Stimulated activated CD8-positive, alpha-beta memory T cell treated with anti-CD3 and anti-CD28 coated beads, Interleukin-15, amount 100 ng/mL, for 24 hours (primary cell): ENCODE results near the gene IMMP2L.

ENCODE experiments used
- DNase-seq: peaks from one replicate; pipeline ENCODE4 v3.0.0-alpha.2; 2020; ENCODE audit warnings: low read depth

Gene IMMP2L

DNA sequence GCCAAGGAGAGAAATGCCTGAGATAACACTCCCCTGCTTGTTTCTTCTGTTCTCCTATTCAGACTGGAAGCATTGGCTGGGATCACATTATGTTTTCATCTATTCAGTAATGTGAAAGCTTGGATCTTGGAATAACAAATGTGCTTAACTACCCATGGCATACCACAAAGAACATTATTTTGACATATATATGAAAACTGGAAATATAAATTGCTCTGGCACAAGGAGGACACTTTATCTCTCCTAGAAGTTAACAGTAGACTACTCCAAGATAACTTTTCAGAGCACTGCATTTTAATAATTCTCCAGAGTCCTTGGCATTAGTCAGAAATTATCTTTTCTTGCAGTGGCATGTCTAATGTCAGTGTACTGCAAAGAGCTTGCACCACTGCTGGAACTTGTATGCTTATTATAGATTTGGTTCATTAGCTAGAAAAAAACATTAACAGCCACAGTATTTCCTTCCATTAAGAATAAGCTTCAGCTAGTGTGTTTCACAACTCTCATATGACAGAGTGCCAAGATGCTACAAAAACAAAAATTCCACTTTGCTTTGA is 640.6 kb downstream of the IMMP2L start:
- DNase-seq, result no peak

DNA sequence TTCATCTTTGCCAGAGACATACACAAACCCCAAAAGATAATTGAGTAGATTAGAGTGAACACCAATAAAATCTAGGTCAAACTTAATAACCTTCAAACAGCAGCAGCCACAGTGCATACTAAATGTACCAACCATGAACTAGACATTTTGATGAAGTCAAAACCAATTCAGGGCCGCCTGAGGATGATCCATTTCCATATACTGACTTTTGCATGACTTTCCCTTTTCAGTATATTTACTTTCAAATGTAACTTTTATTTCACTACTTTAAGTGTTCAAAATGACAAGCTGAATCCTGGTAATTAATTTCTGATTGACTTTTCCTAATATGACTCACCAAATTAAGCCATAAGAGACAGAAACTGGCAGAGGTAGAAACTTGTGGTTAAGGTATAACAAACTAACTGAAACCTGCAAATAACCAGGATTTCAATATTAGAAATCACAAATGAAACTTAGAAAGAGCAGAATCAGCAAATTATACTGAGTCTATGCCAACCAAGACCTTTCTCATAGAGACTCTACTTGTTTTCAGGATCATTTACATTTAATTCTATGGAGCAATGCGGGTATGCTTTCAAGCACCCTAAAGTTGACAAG is 643.2 kb downstream of the IMMP2L start:
- DNase-seq, result no peak

- DNase-seq, result no peak
Observed at GRCh38 chr7:110914263-110914662, 648.0 kb downstream of the IMMP2L start.

GRCh38 chr7:110911632-110912031 is 650.7 kb downstream of the IMMP2L start:
- DNase-seq, result no peak

DNA sequence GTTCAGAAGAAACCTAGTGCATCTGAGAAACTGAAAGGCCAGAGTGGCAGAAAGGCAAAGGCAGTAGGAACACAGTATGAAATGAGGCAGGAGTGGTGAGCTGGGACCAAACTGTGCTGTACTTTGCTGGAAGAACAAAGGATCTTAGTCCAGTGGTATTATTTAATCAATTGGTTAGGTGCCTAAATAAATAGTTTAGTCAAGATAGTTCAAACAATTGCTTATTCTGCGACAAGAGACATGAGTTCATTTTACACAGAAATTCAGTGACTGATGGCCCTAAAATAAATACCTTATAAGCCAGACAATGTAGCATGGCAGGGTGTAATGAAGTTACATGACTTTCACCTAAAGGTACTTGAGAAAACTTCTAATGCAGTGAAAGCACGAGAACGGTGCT is 653.2 kb downstream of the IMMP2L start:
- DNase-seq, result no peak

DNA sequence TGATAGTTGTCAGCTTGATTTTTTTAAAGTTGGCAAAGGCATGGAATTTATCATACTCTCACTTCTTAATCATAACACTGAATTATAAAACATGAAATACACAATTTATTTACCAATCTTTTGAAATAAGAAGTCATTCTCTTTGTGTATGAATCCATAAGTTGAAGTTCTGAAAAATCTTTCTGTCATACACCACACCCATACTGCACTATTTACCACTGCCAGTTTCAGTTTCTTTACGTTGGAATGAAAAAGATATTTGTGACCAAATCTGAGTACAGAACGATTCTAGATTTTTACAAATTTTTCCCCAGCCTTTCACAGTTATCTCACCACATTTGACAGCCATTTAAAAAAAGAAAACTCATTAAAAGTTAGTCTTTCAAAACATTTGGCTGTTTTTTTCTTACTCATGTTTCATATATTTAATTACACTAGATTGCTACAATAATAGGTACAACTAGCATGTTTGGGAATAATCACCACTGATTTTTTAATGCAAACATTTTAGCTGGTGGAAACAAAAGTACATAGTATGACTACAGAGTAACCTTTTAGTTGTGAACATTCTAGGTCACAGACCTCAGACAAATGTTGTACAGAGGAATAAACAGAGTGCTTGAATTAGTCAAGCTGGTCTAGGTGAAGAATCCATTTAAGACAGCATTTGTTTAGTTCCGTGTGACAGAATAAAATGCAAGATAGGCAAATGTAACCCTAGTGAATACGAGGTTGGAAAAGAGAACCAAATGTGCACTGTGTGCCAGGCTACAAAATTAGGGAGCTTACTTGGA is 656.3 kb downstream of the IMMP2L start:
- DNase-seq, result no peak

DNA sequence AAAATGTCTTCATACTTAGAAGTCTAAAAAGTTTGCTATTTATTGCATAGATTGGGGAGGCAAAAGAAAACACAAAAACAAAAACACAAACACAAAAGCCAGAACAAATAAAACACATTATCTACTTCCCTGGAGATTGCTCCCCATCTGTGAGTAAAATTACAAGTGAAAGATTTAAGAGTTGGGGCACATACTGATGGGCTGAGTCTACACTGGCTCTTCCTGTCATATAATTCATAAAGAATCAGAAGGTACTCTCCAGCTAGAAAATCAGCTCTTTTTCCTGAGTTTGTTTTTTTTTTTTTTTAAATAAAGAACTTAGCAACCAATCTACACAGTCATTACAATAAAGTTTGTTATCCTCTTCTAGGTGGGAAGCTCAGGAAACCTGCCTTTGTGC is 663.8 kb downstream of the IMMP2L start:
- no peak for DNase-seq

- DNase-seq, result no peak
Observed at GRCh38 chr7:110897538-110897937, 664.8 kb downstream of the IMMP2L start.

DNA sequence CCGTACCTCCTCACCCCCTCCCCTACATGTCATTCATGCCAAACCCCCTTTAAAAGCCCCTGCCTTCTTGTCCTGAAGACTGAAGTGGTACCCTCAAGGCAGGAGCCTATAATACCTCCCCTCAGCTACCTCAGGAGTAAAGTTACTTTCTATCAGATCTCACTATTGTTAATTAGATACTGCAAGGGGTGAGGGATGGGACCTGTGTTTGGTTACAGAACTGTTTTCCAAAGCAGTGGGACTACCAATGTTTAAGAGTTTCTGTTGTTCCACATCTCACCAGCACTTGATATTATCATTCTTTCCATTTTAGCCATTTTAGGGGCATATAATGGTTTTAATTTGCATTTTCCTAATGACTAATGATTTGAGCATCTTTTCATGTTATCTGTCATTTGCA is 668.2 kb downstream of the IMMP2L start:
- DNase-seq, result no peak

- no peak for DNase-seq
Observed at GRCh38 chr7:110891197-110891596, 671.1 kb downstream of the IMMP2L start.

DNA sequence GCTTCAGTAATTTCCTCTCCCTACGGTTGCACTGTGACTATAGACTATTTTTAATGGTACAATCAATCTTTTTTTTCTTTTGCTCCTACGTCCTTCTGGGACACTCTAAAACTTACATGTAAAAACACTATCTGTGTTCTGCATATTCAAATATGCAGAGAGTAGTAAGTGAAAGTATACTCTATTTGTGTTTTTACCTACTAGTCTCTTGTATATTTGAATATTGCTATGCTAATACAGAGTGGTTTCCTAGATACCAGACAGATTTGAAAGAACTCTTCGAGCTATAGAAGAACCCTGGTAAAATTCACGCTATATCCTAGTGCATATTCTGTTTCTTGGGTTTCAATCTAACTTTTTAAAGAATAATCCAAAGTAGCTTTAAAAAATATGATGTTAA is 672.2 kb downstream of the IMMP2L start:
- DNase-seq, result no peak

DNA sequence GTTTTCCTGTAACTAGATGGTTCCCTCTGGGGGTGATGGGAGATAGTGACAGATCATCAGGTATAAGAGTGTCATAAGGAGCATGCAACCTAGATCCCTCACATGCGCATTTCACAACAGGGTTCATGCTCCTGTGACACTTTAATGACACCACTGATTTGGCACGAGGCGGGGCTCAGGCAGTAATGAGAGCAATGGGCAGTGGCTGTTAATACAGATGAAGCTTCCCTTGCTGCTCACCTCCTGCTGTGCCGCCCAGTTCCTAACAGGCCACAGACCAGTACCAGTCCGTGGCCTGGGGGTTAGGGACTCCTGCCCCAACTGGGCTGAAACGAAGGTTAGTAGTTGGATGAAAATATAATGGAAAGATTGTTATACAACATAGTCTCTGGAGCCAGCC is 673.0 kb downstream of the IMMP2L start:
- no peak for DNase-seq

DNA sequence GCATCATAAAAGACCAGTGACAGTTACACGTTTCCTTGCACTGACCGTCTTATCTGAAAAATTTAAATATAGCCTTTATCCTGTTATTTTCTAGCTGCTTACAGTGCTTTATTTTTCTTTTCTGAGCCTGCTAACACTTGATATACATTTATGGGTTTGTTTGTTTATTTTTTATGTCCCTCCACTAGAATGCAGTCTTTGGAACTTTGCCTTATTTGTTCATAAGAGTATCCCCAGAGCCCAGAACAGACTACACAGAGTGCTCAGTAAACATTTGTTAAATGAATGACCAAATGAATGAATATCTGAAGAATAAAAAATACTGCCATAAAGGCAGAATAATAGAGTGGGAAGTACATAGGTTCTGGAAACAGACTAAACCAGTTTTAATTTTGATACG is 673.7 kb downstream of the IMMP2L start:
- no peak for DNase-seq

GRCh38 chr7:110885474-110885873 is 676.8 kb downstream of the IMMP2L start:
- no peak for DNase-seq

DNA sequence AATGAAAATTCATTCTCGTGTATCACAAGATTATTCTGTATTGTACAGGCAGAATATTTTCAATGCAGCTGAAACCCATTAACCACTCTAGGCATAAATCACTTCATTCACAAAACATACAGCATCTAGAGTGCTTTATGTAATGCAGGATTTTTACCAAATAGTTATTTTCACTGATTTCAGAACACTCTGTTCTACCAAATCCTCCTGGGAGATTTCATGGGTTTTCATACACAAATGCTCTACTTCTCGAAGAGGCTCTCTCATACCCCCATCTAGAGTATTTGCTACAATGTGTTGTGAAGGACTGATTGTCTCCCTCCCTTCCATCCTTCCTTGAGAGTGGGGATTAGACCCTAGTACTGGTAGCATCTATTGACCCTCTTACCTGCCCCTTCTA is 680.6 kb downstream of the IMMP2L start:
- no peak for DNase-seq

DNA sequence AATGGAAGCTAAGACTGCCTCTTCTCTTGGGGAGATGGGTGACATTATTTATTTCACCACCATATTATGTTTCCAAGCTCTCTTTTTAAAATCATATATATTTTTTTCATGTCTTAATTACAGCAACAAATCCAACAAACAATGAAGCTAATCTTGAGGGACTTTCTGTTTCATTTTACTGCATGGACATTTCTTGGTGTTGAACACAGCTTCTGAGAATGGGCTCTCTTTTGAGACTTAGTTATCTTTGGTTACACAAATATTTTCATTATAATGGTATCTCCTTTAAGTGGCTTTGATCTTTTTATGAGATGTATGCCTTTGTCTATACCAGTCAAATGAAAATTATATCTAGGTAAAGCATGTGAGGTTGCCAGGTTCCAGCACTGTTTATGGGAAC is 681.3 kb downstream of the IMMP2L start:
- DNase-seq, result no peak

GRCh38 chr7:110877016-110877415 is 685.3 kb downstream of the IMMP2L start:
- DNase-seq, result no peak

- DNase-seq, result no peak
Observed at GRCh38 chr7:110875346-110875745, 686.9 kb downstream of the IMMP2L start.

DNA sequence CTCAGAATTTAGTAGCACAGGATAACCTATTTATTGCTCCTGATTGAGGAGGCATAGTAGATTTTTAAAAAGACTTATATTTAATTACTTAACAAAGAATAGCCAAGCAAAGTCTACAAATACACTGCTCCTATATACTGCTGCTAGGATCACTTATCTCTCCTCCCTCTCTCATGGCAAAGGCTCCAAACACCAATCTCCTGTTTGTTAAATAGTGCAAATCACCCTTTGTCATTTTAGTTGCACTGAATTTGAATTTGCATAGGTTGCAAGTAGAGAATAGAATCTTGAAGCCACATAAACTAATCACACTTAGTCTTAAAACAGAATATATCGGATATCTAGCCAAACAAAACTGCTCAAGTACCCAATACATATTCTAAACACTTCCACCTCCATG is 690.4 kb downstream of the IMMP2L start:
- DNase-seq, result no peak

DNA sequence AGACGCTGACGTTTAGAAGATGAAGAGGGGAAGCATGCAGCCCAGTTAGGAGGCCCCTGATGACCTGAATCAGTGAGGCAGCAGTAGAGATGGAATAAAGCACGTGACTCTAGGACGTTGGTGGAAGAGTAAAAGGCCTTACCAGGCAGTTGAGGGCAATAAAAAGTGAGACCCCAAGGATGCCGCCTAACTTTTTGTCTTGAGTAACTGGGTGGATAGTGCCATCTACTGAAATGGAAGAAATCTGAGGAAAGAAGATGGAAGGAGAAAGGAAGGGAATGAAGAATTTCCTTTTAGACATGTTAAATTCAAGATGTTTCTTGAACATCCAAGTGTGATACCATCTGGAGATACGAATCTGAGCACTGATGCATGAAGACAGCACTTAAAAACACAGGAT is 691.4 kb downstream of the IMMP2L start:
- DNase-seq, result no peak

GRCh38 chr7:110868458-110868857 is 693.8 kb downstream of the IMMP2L start:
- DNase-seq, result no peak

- DNase-seq, result no peak
Observed at GRCh38 chr7:110867771-110868170, 694.5 kb downstream of the IMMP2L start.

GRCh38 chr7:110863258-110863657 is 699.0 kb downstream of the IMMP2L start:
- DNase-seq, result no peak

GRCh38 chr7:110861163-110861562 is 701.1 kb downstream of the IMMP2L start:
- no peak for DNase-seq
